Measurements from ENCODE around the gene ADAMTS5. TPM values are rescaled to one million over a fixed set of nuclear protein-coding genes. Genes with fewer than 3 reads are reported as not detected.

ADAMTS5 gene
- 28.8 to 52.2 TPM (median 30.4 TPM) in 3 replicates for total RNA-seq
- long read RNA-seq, full-length matches to known transcripts, result 14 of 21 reads
- long read RNA-seq, partial matches to known transcripts, result 6 of 21 reads
- long read RNA-seq, other reads (novel, unspliced or antisense), result 1 of 21 reads

GRCh38 chr21:26967062-26967913, at the start of gene ADAMTS5:
TSS of gene ADAMTS5 (minus strand) at chr21:26967088. CDS start at chr21:26966391, 697 bp downstream.
- Mint-ChIP-seq H3K4me1 (ENCODE audit: low read depth) (peaks cover 34% of the 10 kb centered on the region), H3K36me3 (ENCODE audit: low read depth) (peaks cover 6% of the 10 kb centered on the region), H3K4me3 (ENCODE audit: unreplicated experiment) (peak within 1 kb of the TSS; percentile 95), H3K27ac (ENCODE audit: unreplicated experiment) (peak within 1 kb of the TSS; percentile 96), H3K9me3 (ENCODE audit: low read depth) (no peaks in the 10 kb centered on the region), H3K27me3 (ENCODE audit: low read depth) (peaks cover 10% of the 10 kb centered on the region)
- TF ChIP-seq CTCF (IDR thresholded peaks at IDR 0.05), result peak; percentile 28
- peak; percentile 93 for DNase-seq (ENCODE audit: low spot score)

- Mint-ChIP-seq H3K4me3 (ENCODE audit: unreplicated experiment) (no peak overlapping the region), H3K27ac (ENCODE audit: unreplicated experiment) (no peak overlapping the region), H3K9me3 (ENCODE audit: low read depth) (no peaks in the 10 kb centered on the region)
Observed at GRCh38 chr21:27001526-27001925, 34.6 kb upstream of the ADAMTS5 start.

GRCh38 chr21:26983576-26983975, 16.7 kb upstream of the ADAMTS5 start:
- H3K4me3 Mint-ChIP-seq (ENCODE audit: unreplicated experiment), result no peak overlapping the region
- no peaks in the 10 kb centered on the region for H3K4me1 Mint-ChIP-seq (ENCODE audit: low read depth)
- no peak for DNase-seq (ENCODE audit: low spot score)
- H3K36me3 Mint-ChIP-seq (ENCODE audit: low read depth), result peaks cover 7% of the 10 kb centered on the region
- H3K27me3 Mint-ChIP-seq (ENCODE audit: low read depth), result no peaks in the 10 kb centered on the region
- peaks cover 23% of the 10 kb centered on the region for H3K9me3 Mint-ChIP-seq (ENCODE audit: low read depth)
- TF ChIP-seq CTCF (IDR thresholded peaks at IDR 0.05), result no peak
- H3K27ac Mint-ChIP-seq (ENCODE audit: unreplicated experiment), result no peak overlapping the region

More at GRCh38 chr21:27001526-27001925, 34.6 kb upstream of the ADAMTS5 start:
- Mint-ChIP-seq H3K27me3 (ENCODE audit: low read depth) (no peaks in the 10 kb centered on the region), H3K36me3 (ENCODE audit: low read depth) (no peaks in the 10 kb centered on the region), H3K4me1 (ENCODE audit: low read depth) (peaks cover 3% of the 10 kb centered on the region)
- DNase-seq (ENCODE audit: low spot score), result no peak
- TF ChIP-seq CTCF (IDR thresholded peaks at IDR 0.05), result no peak

- TF ChIP-seq CTCF (IDR thresholded peaks at IDR 0.05), result no peak
- no peak overlapping the region for H3K4me3 Mint-ChIP-seq (ENCODE audit: unreplicated experiment)
- peaks cover 5% of the 10 kb centered on the region for H3K36me3 Mint-ChIP-seq (ENCODE audit: low read depth)
- DNase-seq (ENCODE audit: low spot score), result no peak
- H3K27me3 Mint-ChIP-seq (ENCODE audit: low read depth), result no peaks in the 10 kb centered on the region
- H3K9me3 Mint-ChIP-seq (ENCODE audit: low read depth), result peaks cover 20% of the 10 kb centered on the region
- H3K4me1 Mint-ChIP-seq (ENCODE audit: low read depth), result peaks cover 3% of the 10 kb centered on the region
- H3K27ac Mint-ChIP-seq (ENCODE audit: unreplicated experiment), result no peak overlapping the region
Observed at GRCh38 chr21:26982767-26983166, 15.9 kb upstream of the ADAMTS5 start.

GRCh38 chr21:26977746-26978145, 10.9 kb upstream of the ADAMTS5 start:
- H3K36me3 Mint-ChIP-seq (ENCODE audit: low read depth), result peaks cover 5% of the 10 kb centered on the region
- peaks cover 16% of the 10 kb centered on the region for H3K4me1 Mint-ChIP-seq (ENCODE audit: low read depth)
- H3K4me3 Mint-ChIP-seq (ENCODE audit: unreplicated experiment), result no peak overlapping the region
- DNase-seq (ENCODE audit: low spot score), result no peak
- H3K9me3 Mint-ChIP-seq (ENCODE audit: low read depth), result peaks cover 18% of the 10 kb centered on the region
- no peak for TF ChIP-seq CTCF (IDR thresholded peaks at IDR 0.05)
- H3K27me3 Mint-ChIP-seq (ENCODE audit: low read depth), result peaks cover 2% of the 10 kb centered on the region
- no peak overlapping the region for H3K27ac Mint-ChIP-seq (ENCODE audit: unreplicated experiment)

Measured in chondrocyte (in vitro differentiated cells).